Activated naive CD8-positive, alpha-beta T cell treated with anti-CD3 and anti-CD28 coated beads, Interleukin-2, amount 10 ng/mL, durations not matched to agents 7 days and 5 days (primary cell): ENCODE measurements around the gene PTPRG. TPM values are rescaled to one million over a fixed set of nuclear protein-coding genes. Genes with fewer than 3 reads are reported as not detected.
"Not testable (repeated sequence)": the region's sequence is repeated elsewhere in the genome, so short reads cannot be mapped to it uniquely, and the experiment has no call there.

ENCODE experiments used
- ATAC-seq: fragments of 150-1000 bp; cut with Tn5 transposase; one replicate; pipeline ENCODE4 v1.10.0; 2021; ENCODE audit warnings: low read depth, moderate library complexity
- POLR2A ChIA-PET: fragments of 350-600 bp; sonication (Branson Sonifier 250); formaldehyde crosslinking; loops from one replicate; lab custom pipeline; 2021; ENCODE audit warnings: antibody characterized with exemption; lab: Charles Lee
- DNase-seq: peaks from one replicate; pipeline ENCODE4 v3.0.0; 2021
- H3K27ac Mint-ChIP-seq: one replicate; pipeline ENCODE4 v1.8.0; 2022; ENCODE audit warnings: mild to moderate bottlenecking, mixed read lengths
- H3K27me3 Mint-ChIP-seq: one replicate; pipeline ENCODE4 v1.8.0; 2022; ENCODE audit warnings: mild to moderate bottlenecking, moderate library complexity, mixed read lengths
- H3K36me3 Mint-ChIP-seq: one replicate; pipeline ENCODE4 v1.8.0; 2021; ENCODE audit warnings: mild to moderate bottlenecking, mixed read lengths
- H3K4me1 Mint-ChIP-seq: one replicate; pipeline ENCODE4 v1.8.0; 2021; ENCODE audit warnings: mixed read lengths
- H3K4me3 Mint-ChIP-seq: one replicate; pipeline ENCODE4 v1.8.0; 2022; ENCODE audit warnings: mild to moderate bottlenecking, moderate library complexity, mixed read lengths
- H3K9me3 Mint-ChIP-seq: one replicate; pipeline ENCODE4 v1.8.0; 2021; ENCODE audit warnings: mixed read lengths
- total RNA-seq, 2 experiments: library from RNA; stranded (reverse); gene quantifications; one replicate each; pipeline ENCODE4 v1.2.3, GENCODE V29; 2021

The PTPRG gene
- total RNA-seq, 2 experiments from 2014 or later, result not detected

GRCh38 chr3:62028236-62028635 is 466.9 kb downstream of the PTPRG start:
- H3K36me3 Mint-ChIP-seq, result no peaks in the 10 kb centered on the region

GRCh38 chr3:62032738-62033137 is 471.4 kb downstream of the PTPRG start:
- DNase-seq, result no peak
- Mint-ChIP-seq H3K4me3 (no peak overlapping the region), H3K36me3 (no peaks in the 10 kb centered on the region), H3K27me3 (no peaks in the 10 kb centered on the region), H3K9me3 (no peaks in the 10 kb centered on the region), H3K27ac (no peak overlapping the region), H3K4me1 (no peaks in the 10 kb centered on the region)
- ATAC-seq, result no peak
- POLR2A ChIA-PET, result no interaction called here

More at GRCh38 chr3:62028236-62028635, 466.9 kb downstream of the PTPRG start:
- Mint-ChIP-seq H3K9me3 (no peaks in the 10 kb centered on the region), H3K27me3 (no peaks in the 10 kb centered on the region), H3K4me1 (no peaks in the 10 kb centered on the region), H3K27ac (no peak overlapping the region), H3K4me3 (no peak overlapping the region)
- POLR2A ChIA-PET, result no interaction called here
- no peak for DNase-seq
- ATAC-seq, result no peak

GRCh38 chr3:62035402-62036057 is 474.2 kb downstream of the PTPRG start:
- ATAC-seq (no peak), DNase-seq (no peak)
- no peaks in the 10 kb centered on the region for H3K9me3 Mint-ChIP-seq
- H3K4me3 Mint-ChIP-seq, result no peak overlapping the region
- H3K36me3 Mint-ChIP-seq, result no peaks in the 10 kb centered on the region
- H3K27me3 Mint-ChIP-seq, result no peaks in the 10 kb centered on the region
- POLR2A ChIA-PET, result no interaction called here
- no peaks in the 10 kb centered on the region for H3K4me1 Mint-ChIP-seq
- H3K27ac Mint-ChIP-seq, result no peak overlapping the region

GRCh38 chr3:62036726-62037125 is 475.4 kb downstream of the PTPRG start:
- H3K4me1 Mint-ChIP-seq, result no peaks in the 10 kb centered on the region
- POLR2A ChIA-PET, result no interaction called here
- DNase-seq, result no peak
- no peak overlapping the region for H3K27ac Mint-ChIP-seq
- ATAC-seq, result no peak
- H3K4me3 Mint-ChIP-seq, result no peak overlapping the region
- no peaks in the 10 kb centered on the region for H3K36me3 Mint-ChIP-seq
- no peaks in the 10 kb centered on the region for H3K9me3 Mint-ChIP-seq
- no peaks in the 10 kb centered on the region for H3K27me3 Mint-ChIP-seq

- H3K4me1 Mint-ChIP-seq, H3K27ac Mint-ChIP-seq, H3K27me3 Mint-ChIP-seq, DNase-seq, ATAC-seq, H3K4me3 Mint-ChIP-seq, H3K36me3 Mint-ChIP-seq, POLR2A ChIA-PET, H3K9me3 Mint-ChIP-seq: not testable (repeated sequence)
Measured at GRCh38 chr3:62038798-62039197, 477.4 kb downstream of the PTPRG start.

- H3K4me1 Mint-ChIP-seq, result no peaks in the 10 kb centered on the region
- H3K9me3 Mint-ChIP-seq, result no peaks in the 10 kb centered on the region
- H3K27ac Mint-ChIP-seq, result no peak overlapping the region
- peaks cover 2% of the 10 kb centered on the region for H3K27me3 Mint-ChIP-seq
- DNase-seq (no peak), ATAC-seq (no peak)
- POLR2A ChIA-PET, result no interaction called here
- H3K4me3 Mint-ChIP-seq, result no peak overlapping the region
- no peaks in the 10 kb centered on the region for H3K36me3 Mint-ChIP-seq
Measured at GRCh38 chr3:62039586-62039985, 478.2 kb downstream of the PTPRG start.

- peaks cover 2% of the 10 kb centered on the region for H3K27me3 Mint-ChIP-seq
- no peak for ATAC-seq
Measured at GRCh38 chr3:62041681-62042080, 480.3 kb downstream of the PTPRG start.

GRCh38 chr3:62044874-62045411 is 483.6 kb downstream of the PTPRG start:
- POLR2A ChIA-PET, result no interaction called here

More at GRCh38 chr3:62041681-62042080, 480.3 kb downstream of the PTPRG start:
- Mint-ChIP-seq H3K4me1 (no peaks in the 10 kb centered on the region), H3K9me3 (no peaks in the 10 kb centered on the region), H3K36me3 (no peaks in the 10 kb centered on the region), H3K27ac (no peak overlapping the region), H3K4me3 (no peak overlapping the region)
- POLR2A ChIA-PET, result no interaction called here
- DNase-seq, result no peak

GRCh38 chr3:62046326-62046725 is 485.0 kb downstream of the PTPRG start:
- POLR2A ChIA-PET, result no interaction called here
- no peak for ATAC-seq
- H3K9me3 Mint-ChIP-seq, result no peaks in the 10 kb centered on the region
- DNase-seq, result no peak
- H3K27me3 Mint-ChIP-seq, result peaks cover 2% of the 10 kb centered on the region
- no peak overlapping the region for H3K4me3 Mint-ChIP-seq
- no peaks in the 10 kb centered on the region for H3K36me3 Mint-ChIP-seq
- no peak overlapping the region for H3K27ac Mint-ChIP-seq
- no peaks in the 10 kb centered on the region for H3K4me1 Mint-ChIP-seq

More at GRCh38 chr3:62044874-62045411, 483.6 kb downstream of the PTPRG start:
- Mint-ChIP-seq H3K4me1 (no peaks in the 10 kb centered on the region), H3K27me3 (peaks cover 2% of the 10 kb centered on the region), H3K9me3 (no peaks in the 10 kb centered on the region), H3K4me3 (no peak overlapping the region), H3K36me3 (no peaks in the 10 kb centered on the region), H3K27ac (no peak overlapping the region)
- ATAC-seq (no peak), DNase-seq (no peak)

GRCh38 chr3:62048577-62048976 is 487.2 kb downstream of the PTPRG start:
- no peak overlapping the region for H3K27ac Mint-ChIP-seq
- peaks cover 1% of the 10 kb centered on the region for H3K27me3 Mint-ChIP-seq
- no peak overlapping the region for H3K4me3 Mint-ChIP-seq
- H3K9me3 Mint-ChIP-seq, result no peaks in the 10 kb centered on the region
- no peak for ATAC-seq
- POLR2A ChIA-PET, result no interaction called here
- no peaks in the 10 kb centered on the region for H3K36me3 Mint-ChIP-seq
- no peaks in the 10 kb centered on the region for H3K4me1 Mint-ChIP-seq
- DNase-seq, result no peak

- Mint-ChIP-seq H3K4me3 (no peak overlapping the region), H3K4me1 (no peaks in the 10 kb centered on the region), H3K27me3 (no peaks in the 10 kb centered on the region), H3K36me3 (no peaks in the 10 kb centered on the region), H3K27ac (no peak overlapping the region), H3K9me3 (no peaks in the 10 kb centered on the region)
- ATAC-seq, result no peak
- no peak for DNase-seq
- POLR2A ChIA-PET, result no interaction called here
Measured at GRCh38 chr3:62049033-62049432, 487.7 kb downstream of the PTPRG start.

GRCh38 chr3:62051506-62051905 is 490.1 kb downstream of the PTPRG start:
- no peaks in the 10 kb centered on the region for H3K36me3 Mint-ChIP-seq
- no peak overlapping the region for H3K27ac Mint-ChIP-seq
- H3K9me3 Mint-ChIP-seq, result no peaks in the 10 kb centered on the region
- H3K27me3 Mint-ChIP-seq, result no peaks in the 10 kb centered on the region
- no peak for ATAC-seq
- no peak overlapping the region for H3K4me3 Mint-ChIP-seq
- DNase-seq, result no peak
- no peaks in the 10 kb centered on the region for H3K4me1 Mint-ChIP-seq
- POLR2A ChIA-PET, result no interaction called here

- ATAC-seq, result no peak
Measured at GRCh38 chr3:62052331-62052730, 491.0 kb downstream of the PTPRG start.

GRCh38 chr3:62056658-62057057 is 495.3 kb downstream of the PTPRG start:
- POLR2A ChIA-PET, result no interaction called here

More at GRCh38 chr3:62052331-62052730, 491.0 kb downstream of the PTPRG start:
- Mint-ChIP-seq H3K36me3 (no peaks in the 10 kb centered on the region), H3K27me3 (no peaks in the 10 kb centered on the region), H3K27ac (no peak overlapping the region), H3K4me3 (no peak overlapping the region), H3K4me1 (no peaks in the 10 kb centered on the region), H3K9me3 (no peaks in the 10 kb centered on the region)
- POLR2A ChIA-PET, result no interaction called here
- DNase-seq, result no peak

More at GRCh38 chr3:62056658-62057057, 495.3 kb downstream of the PTPRG start:
- Mint-ChIP-seq H3K27ac (no peak overlapping the region), H3K4me3 (no peak overlapping the region), H3K4me1 (no peaks in the 10 kb centered on the region), H3K27me3 (no peaks in the 10 kb centered on the region), H3K36me3 (no peaks in the 10 kb centered on the region), H3K9me3 (no peaks in the 10 kb centered on the region)
- DNase-seq (no peak), ATAC-seq (no peak)
